ENCODE results near the gene CHCHD4. TPM values are rescaled to one million over a fixed set of nuclear protein-coding genes. Genes with fewer than 3 reads are reported as not detected.
A peak's percentile ranks its signal among the peaks of the same experiment; 100 is the strongest.

Gene CHCHD4
- total and polyA plus RNA-seq, 2 of the 13 experiments (the other 11 are each of a cell fraction or from before 2014, with no cell fraction given), result 15.8 to 24.1 TPM

- TF ChIP-seq, protein P1, sequence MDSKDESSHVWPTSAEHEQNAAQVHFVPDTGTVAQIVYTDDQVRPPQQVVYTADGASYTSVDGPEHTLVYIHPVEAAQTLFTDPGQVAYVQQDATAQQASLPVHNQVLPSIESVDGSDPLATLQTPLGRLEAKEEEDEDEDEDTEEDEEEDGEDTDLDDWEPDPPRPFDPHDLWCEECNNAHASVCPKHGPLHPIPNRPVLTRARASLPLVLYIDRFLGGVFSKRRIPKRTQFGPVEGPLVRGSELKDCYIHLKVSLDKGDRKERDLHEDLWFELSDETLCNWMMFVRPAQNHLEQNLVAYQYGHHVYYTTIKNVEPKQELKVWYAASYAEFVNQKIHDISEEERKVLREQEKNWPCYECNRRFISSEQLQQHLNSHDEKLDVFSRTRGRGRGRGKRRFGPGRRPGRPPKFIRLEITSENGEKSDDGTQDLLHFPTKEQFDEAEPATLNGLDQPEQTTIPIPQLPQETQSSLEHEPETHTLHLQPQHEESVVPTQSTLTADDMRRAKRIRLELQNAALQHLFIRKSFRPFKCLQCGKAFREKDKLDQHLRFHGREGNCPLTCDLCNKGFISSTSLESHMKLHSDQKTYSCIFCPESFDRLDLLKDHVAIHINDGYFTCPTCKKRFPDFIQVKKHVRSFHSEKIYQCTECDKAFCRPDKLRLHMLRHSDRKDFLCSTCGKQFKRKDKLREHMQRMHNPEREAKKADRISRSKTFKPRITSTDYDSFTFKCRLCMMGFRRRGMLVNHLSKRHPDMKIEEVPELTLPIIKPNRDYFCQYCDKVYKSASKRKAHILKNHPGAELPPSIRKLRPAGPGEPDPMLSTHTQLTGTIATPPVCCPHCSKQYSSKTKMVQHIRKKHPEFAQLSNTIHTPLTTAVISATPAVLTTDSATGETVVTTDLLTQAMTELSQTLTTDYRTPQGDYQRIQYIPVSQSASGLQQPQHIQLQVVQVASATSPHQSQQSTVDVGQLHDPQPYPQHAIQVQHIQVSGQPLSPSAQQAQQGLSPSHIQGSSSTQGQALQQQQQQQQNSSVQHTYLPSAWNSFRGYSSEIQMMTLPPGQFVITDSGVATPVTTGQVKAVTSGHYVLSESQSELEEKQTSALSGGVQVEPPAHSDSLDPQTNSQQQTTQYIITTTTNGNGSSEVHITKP (CRISPR knock-in tag; IDR thresholded peaks at IDR 0.05; ENCODE audit: low read depth), result no peak
- TF ChIP-seq ZNF281 (CRISPR knock-in tag; IDR thresholded peaks at IDR 0.05; ENCODE audit: borderline replicate concordance) (0 out of 2 replicates have a peak, but pooled peaks have one; percentile 11), HOXD1 (CRISPR knock-in tag; IDR thresholded peaks at IDR 0.05) (no peak), SALL1 (CRISPR knock-in tag; IDR thresholded peaks at IDR 0.05) (peak; percentile 50; the same call in 1 of the 2 replicates), ZNF224 (CRISPR knock-in tag; IDR thresholded peaks at IDR 0.05) (no peak), NPAS2 (CRISPR knock-in tag; IDR thresholded peaks at IDR 0.05; ENCODE audit: borderline replicate concordance) (no peak), HNF4G (IDR thresholded peaks at IDR 0.05; ENCODE audit: borderline replicate concordance, low read depth, low read length) (no peak), HNF4G (CRISPR knock-in tag; IDR thresholded peaks at IDR 0.05; ENCODE audit: borderline replicate concordance, low read depth) (peak; percentile 12; the same call in 1 of the 2 replicates), CSRNP1 (CRISPR knock-in tag; IDR thresholded peaks at IDR 0.05) (peak; percentile 4; the same call in 1 of the 2 replicates), KDM4B (CRISPR knock-in tag; IDR thresholded peaks at IDR 0.05) (no peak), KDM2A (CRISPR knock-in tag; IDR thresholded peaks at IDR 0.05; ENCODE audit: borderline replicate concordance, low read depth) (peak; percentile 38; the same call in 1 of the 2 replicates), SKIL (CRISPR knock-in tag; IDR thresholded peaks at IDR 0.05; ENCODE audit: borderline replicate concordance) (no peak), FOXC1 (CRISPR knock-in tag; IDR thresholded peaks at IDR 0.05; ENCODE audit: borderline replicate concordance) (peak; percentile 29; the same call in 1 of the 2 replicates), CCDC6 (CRISPR knock-in tag; IDR thresholded peaks at IDR 0.05) (no peak), ZNF232 (CRISPR knock-in tag; IDR thresholded peaks at IDR 0.05; ENCODE audit: borderline replicate concordance) (no peak; the same call in 1 of the 2 replicates), DMTF1 (CRISPR knock-in tag; IDR thresholded peaks at IDR 0.05) (no peak)
Measured at GRCh38 chr3:14124223-14124614, 451 bp downstream of the CHCHD4 start (continued).
